WTC11 (cell line): ENCODE results near the gene SIRPG. TPM values are rescaled to one million over a fixed set of nuclear protein-coding genes. Genes with fewer than 3 reads are reported as not detected.
"Not testable (repeated sequence)": the region's sequence is repeated elsewhere in the genome, so short reads cannot be mapped to it uniquely, and the experiment has no call there.

Experiments
- ATAC-seq: fragments of 200-7000 bp; cut with Tn5 transposase; 2 replicates; pipeline ENCODE4 v1.10.0; 2021; ENCODE audit warnings: mild to moderate bottlenecking, moderate library complexity
- CTCF ChIA-PET: fragments of 300-600 bp; sonication (Branson Sonifier 250); formaldehyde crosslinking; loops from one replicate; lab custom pipeline; 2021; ENCODE audit warnings: antibody characterized with exemption; lab: Charles Lee
- POLR2A ChIA-PET: fragments of 350-600 bp; sonication (Branson Sonifier 250); formaldehyde crosslinking; loops from one replicate; lab custom pipeline; 2021; ENCODE audit warnings: antibody characterized with exemption; lab: Charles Lee
- DNase-seq: peaks from one replicate; pipeline ENCODE4 v3.0.0; 2021; ENCODE audit warnings: low spot score
- H3K27ac Mint-ChIP-seq: 2 replicates; pipeline ENCODE4 v1.8.0; 2021; ENCODE audit warnings: mixed read lengths
- H3K27me3 Mint-ChIP-seq: 2 replicates; pipeline ENCODE4 v1.8.0; 2021; ENCODE audit warnings: low read depth, mild to moderate bottlenecking, moderate library complexity, mixed read lengths
- H3K36me3 Mint-ChIP-seq: 2 replicates; pipeline ENCODE4 v1.8.0; 2021; ENCODE audit warnings: mixed read lengths
- H3K4me1 Mint-ChIP-seq: 2 replicates; pipeline ENCODE4 v1.8.0; 2022; ENCODE audit warnings: mixed read lengths
- H3K4me3 Mint-ChIP-seq: 2 replicates; pipeline ENCODE4 v1.8.0; 2021; ENCODE audit warnings: mild to moderate bottlenecking, moderate library complexity, mixed read lengths
- H3K9me3 Mint-ChIP-seq: 2 replicates; pipeline ENCODE4 v1.8.0; 2021; ENCODE audit warnings: mixed read lengths
- CBFB ChIP-seq: sonication (generic); formaldehyde crosslinking; IDR thresholded peaks from 2 replicates; pipeline ENCODE4 v1.8.1; 2022; ENCODE audit warnings: mild to moderate bottlenecking, low read depth, missing genetic modification reagents
- E2F5 ChIP-seq: sonication (generic); formaldehyde crosslinking; IDR thresholded peaks from 2 replicates; pipeline ENCODE4 v1.8.1; 2022; ENCODE audit warnings: mild to moderate bottlenecking, moderate library complexity, missing genetic modification reagents
- GABPB1 ChIP-seq: sonication (generic); formaldehyde crosslinking; IDR thresholded peaks from 2 replicates; pipeline ENCODE4 v1.8.1; 2023; ENCODE audit warnings: mild to moderate bottlenecking, missing genetic modification reagents
- JAZF1 ChIP-seq: fragments of 250-450 bp; sonication (Bioruptor Pico); IDR thresholded peaks from 2 replicates; pipeline ENCODE4 v1.9.0; 2021; ENCODE audit warnings: moderate library complexity, mild to moderate bottlenecking, inconsistent platforms
- MYBL2 ChIP-seq: sonication (generic); formaldehyde crosslinking; IDR thresholded peaks from 2 replicates; pipeline ENCODE4 v1.8.1; 2023; ENCODE audit warnings: mild to moderate bottlenecking, moderate library complexity, missing genetic modification reagents
- NFATC4 ChIP-seq: fragments of 250-450 bp; sonication (Bioruptor Pico); IDR thresholded peaks from 2 replicates; pipeline ENCODE4 v1.9.0; 2021; ENCODE audit warnings: mild to moderate bottlenecking
- PRDM15 ChIP-seq: sonication (generic); formaldehyde crosslinking; IDR thresholded peaks from 2 replicates; pipeline ENCODE4 v1.8.0; 2022; ENCODE audit warnings: missing genetic modification reagents
- SMAD4 ChIP-seq: sonication (generic); formaldehyde crosslinking; IDR thresholded peaks from 2 replicates; pipeline ENCODE4 v1.8.0; 2022; ENCODE audit warnings: mild to moderate bottlenecking, missing genetic modification reagents
- SOX15 ChIP-seq: fragments of 250-450 bp; sonication (Bioruptor Pico); IDR thresholded peaks from 2 replicates; pipeline ENCODE4 v1.9.0; 2021; ENCODE audit warnings: mild to moderate bottlenecking
- TEAD4 ChIP-seq: sonication (generic); formaldehyde crosslinking; IDR thresholded peaks from 2 replicates; pipeline ENCODE4 v1.8.0; 2022; ENCODE audit warnings: mild to moderate bottlenecking, missing genetic modification reagents
- ZNF121 ChIP-seq: sonication (generic); formaldehyde crosslinking; IDR thresholded peaks from 2 replicates; pipeline ENCODE4 v1.8.0; 2023; ENCODE audit warnings: missing genetic modification reagents
- total RNA-seq: library from RNA; stranded (reverse); gene quantifications from 3 replicates; pipeline ENCODE4 v1.2.3, GENCODE V29; 2021
- TF ChIP-seq, protein P1 (sequence below): fragments of 250-450 bp; sonication (Bioruptor Pico); IDR thresholded peaks from 2 replicates; pipeline ENCODE4 v1.9.0; 2021; ENCODE audit warnings: mild to moderate bottlenecking, borderline replicate concordance
- TF ChIP-seq, protein P2 (sequence below): fragments of 250-450 bp; sonication (Bioruptor Pico); IDR thresholded peaks from 2 replicates; pipeline ENCODE4 v1.9.0; 2021; ENCODE audit warnings: mild to moderate bottlenecking
- TF ChIP-seq, protein P3 (sequence below): fragments of 250-450 bp; sonication (Bioruptor Pico); IDR thresholded peaks from 2 replicates; pipeline ENCODE4 v1.9.0; 2021; ENCODE audit warnings: moderate library complexity, mild to moderate bottlenecking, inconsistent platforms, borderline replicate concordance
- TF ChIP-seq, protein P4 (sequence below): sonication (generic); formaldehyde crosslinking; IDR thresholded peaks from 2 replicates; pipeline ENCODE4 v1.8.1; 2023; ENCODE audit warnings: mild to moderate bottlenecking, missing genetic modification reagents

SIRPG gene
- total RNA-seq, 1 experiment from 2014 or later = not detected

DNA sequence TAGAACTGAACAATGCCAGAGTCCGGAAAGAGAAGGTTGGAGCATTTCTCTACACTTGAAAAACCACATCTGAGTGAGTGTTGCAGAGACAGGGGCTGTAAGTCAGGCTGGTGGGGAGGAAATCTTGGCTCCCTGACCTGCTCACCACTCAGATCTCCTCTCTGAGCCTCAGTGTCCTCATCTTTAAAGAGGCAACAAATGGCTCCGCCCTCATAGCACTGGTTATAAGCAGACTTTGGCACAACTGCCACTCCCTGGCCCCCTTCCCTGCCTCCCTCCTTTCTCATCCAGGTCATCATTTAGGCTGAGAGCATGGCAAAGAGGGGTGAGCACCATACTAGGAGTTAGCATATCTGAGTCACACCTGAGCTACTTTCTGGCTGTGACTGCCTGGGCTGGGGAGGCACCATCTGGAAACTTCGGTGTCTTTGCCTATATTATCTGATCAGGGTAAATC lies 10.6 kb downstream of the SIRPG start (continued):
- TF ChIP-seq, protein P1, sequence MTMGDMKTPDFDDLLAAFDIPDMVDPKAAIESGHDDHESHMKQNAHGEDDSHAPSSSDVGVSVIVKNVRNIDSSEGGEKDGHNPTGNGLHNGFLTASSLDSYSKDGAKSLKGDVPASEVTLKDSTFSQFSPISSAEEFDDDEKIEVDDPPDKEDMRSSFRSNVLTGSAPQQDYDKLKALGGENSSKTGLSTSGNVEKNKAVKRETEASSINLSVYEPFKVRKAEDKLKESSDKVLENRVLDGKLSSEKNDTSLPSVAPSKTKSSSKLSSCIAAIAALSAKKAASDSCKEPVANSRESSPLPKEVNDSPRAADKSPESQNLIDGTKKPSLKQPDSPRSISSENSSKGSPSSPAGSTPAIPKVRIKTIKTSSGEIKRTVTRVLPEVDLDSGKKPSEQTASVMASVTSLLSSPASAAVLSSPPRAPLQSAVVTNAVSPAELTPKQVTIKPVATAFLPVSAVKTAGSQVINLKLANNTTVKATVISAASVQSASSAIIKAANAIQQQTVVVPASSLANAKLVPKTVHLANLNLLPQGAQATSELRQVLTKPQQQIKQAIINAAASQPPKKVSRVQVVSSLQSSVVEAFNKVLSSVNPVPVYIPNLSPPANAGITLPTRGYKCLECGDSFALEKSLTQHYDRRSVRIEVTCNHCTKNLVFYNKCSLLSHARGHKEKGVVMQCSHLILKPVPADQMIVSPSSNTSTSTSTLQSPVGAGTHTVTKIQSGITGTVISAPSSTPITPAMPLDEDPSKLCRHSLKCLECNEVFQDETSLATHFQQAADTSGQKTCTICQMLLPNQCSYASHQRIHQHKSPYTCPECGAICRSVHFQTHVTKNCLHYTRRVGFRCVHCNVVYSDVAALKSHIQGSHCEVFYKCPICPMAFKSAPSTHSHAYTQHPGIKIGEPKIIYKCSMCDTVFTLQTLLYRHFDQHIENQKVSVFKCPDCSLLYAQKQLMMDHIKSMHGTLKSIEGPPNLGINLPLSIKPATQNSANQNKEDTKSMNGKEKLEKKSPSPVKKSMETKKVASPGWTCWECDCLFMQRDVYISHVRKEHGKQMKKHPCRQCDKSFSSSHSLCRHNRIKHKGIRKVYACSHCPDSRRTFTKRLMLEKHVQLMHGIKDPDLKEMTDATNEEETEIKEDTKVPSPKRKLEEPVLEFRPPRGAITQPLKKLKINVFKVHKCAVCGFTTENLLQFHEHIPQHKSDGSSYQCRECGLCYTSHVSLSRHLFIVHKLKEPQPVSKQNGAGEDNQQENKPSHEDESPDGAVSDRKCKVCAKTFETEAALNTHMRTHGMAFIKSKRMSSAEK (CRISPR knock-in tag) = no peak
- TF ChIP-seq NFATC4 = no peak
- TF ChIP-seq, all 79 proteins: peak for 0

DNA sequence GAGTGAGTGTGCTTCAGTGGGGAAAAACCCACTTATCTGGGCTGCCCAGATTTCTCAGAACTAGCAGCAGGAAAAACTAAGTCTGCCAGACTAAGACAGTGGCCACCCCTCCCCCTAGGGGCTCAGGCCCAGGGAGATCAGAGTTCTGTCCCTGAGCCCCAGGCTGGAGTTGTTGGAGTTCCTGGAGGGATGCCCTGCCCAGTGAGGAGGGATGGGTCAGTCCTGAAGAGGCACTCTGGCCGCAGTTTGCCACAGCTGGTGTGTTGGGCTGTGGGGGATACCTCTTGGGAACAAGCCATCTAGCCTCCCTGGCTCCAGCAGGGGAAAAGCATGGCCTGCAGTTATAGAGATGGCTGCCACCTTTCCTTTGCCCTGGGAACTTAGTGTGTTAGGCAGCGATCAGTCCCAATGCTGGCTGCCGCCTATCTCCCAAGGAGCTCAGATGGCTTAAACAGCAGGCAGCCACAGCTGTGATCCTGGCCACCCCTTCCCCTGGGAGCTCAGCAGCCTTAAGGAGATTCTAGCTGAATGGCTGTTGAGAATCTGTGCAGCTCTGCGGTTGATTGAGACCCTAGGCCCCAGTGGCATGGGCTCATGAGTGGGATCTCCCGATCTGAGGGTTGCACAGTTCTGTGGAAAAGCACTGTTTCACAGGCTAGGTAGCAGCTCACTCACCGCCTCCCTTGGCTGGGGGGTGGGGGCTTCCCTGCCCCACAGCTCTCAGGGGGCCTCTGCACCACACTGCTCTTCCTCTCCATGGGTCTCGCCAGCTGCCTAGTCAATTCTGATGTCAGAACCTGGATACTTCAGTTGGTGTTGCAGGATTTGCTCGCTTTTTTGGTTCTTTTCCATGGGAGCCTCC lies 13.2 kb downstream of the SIRPG start:
- H3K27me3 Mint-ChIP-seq = peaks cover 12% of the 10 kb centered on the region; the same call in 1 of the 2 replicates
- no peak overlapping the region for H3K27ac Mint-ChIP-seq
- TF ChIP-seq, protein P2, sequence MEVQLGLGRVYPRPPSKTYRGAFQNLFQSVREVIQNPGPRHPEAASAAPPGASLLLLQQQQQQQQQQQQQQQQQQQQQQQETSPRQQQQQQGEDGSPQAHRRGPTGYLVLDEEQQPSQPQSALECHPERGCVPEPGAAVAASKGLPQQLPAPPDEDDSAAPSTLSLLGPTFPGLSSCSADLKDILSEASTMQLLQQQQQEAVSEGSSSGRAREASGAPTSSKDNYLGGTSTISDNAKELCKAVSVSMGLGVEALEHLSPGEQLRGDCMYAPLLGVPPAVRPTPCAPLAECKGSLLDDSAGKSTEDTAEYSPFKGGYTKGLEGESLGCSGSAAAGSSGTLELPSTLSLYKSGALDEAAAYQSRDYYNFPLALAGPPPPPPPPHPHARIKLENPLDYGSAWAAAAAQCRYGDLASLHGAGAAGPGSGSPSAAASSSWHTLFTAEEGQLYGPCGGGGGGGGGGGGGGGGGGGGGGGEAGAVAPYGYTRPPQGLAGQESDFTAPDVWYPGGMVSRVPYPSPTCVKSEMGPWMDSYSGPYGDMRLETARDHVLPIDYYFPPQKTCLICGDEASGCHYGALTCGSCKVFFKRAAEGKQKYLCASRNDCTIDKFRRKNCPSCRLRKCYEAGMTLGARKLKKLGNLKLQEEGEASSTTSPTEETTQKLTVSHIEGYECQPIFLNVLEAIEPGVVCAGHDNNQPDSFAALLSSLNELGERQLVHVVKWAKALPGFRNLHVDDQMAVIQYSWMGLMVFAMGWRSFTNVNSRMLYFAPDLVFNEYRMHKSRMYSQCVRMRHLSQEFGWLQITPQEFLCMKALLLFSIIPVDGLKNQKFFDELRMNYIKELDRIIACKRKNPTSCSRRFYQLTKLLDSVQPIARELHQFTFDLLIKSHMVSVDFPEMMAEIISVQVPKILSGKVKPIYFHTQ (CRISPR knock-in tag) = no peak
- TF ChIP-seq JAZF1 (CRISPR knock-in tag) = no peak
- TF ChIP-seq MYBL2 (CRISPR knock-in tag) = no peak
- TF ChIP-seq, protein P3, sequence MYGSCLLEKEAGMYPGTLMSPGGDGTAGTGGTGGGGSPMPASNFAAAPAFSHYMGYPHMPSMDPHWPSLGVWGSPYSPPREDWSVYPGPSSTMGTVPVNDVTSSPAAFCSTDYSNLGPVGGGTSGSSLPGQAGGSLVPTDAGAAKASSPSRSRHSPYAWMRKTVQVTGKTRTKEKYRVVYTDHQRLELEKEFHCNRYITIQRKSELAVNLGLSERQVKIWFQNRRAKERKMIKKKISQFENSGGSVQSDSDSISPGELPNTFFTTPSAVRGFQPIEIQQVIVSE (CRISPR knock-in tag) = no peak
- no peak for TF ChIP-seq GABPB1
- TF ChIP-seq, protein P4, sequence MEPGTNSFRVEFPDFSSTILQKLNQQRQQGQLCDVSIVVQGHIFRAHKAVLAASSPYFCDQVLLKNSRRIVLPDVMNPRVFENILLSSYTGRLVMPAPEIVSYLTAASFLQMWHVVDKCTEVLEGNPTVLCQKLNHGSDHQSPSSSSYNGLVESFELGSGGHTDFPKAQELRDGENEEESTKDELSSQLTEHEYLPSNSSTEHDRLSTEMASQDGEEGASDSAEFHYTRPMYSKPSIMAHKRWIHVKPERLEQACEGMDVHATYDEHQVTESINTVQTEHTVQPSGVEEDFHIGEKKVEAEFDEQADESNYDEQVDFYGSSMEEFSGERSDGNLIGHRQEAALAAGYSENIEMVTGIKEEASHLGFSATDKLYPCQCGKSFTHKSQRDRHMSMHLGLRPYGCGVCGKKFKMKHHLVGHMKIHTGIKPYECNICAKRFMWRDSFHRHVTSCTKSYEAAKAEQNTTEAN (CRISPR knock-in tag) = no peak
- TF ChIP-seq ZNF121 (CRISPR knock-in tag) = no peak
- ChIA-PET CTCF (interaction anchor here (1.0 kb wide), 1 partner anchor 133 kb away, joined by 4 read pairs; no protein-coding TSS in a partner anchor), POLR2A (no interaction called here)
- ATAC-seq (no peak), DNase-seq (no peak)
- no peaks in the 10 kb centered on the region for H3K36me3 Mint-ChIP-seq
- H3K9me3 Mint-ChIP-seq = no peaks in the 10 kb centered on the region
- no peaks in the 10 kb centered on the region for H3K4me1 Mint-ChIP-seq
- no peak overlapping the region for H3K4me3 Mint-ChIP-seq

DNA sequence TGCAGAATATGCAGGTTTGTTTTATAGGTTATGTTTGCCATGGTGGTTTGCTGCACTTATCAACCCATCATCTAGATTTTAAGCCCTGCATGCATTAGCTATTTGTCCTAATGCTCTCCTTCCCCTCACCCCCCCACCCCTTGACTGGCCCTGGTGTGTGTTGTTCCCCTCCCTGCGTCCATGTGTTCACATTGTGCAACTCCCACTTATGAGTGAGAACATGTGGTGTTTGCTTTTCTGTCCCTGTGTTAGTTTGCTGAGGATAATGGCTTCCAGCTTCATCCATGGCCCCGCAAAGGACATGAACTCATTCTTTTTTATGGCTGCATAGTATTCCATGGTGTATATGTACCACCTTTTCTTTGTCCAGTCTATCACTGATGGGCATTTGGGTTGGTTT lies 18.9 kb downstream of the SIRPG start:
- H3K27me3 Mint-ChIP-seq = not testable (repeated sequence)

GRCh38 chr20:1637755-1638154 lies 19.8 kb downstream of the SIRPG start:
- DNase-seq = no peak
- no peak for ATAC-seq
- ChIA-PET POLR2A (no interaction called here), CTCF (no interaction called here)
- no peak overlapping the region for H3K4me3 Mint-ChIP-seq
- H3K9me3 Mint-ChIP-seq = 0 out of 2 replicates have a peak, but pooled peaks cover 3% of the 10 kb centered on the region
- no peaks in the 10 kb centered on the region; the same call in 1 of the 2 replicates for H3K36me3 Mint-ChIP-seq
- peaks cover 5% of the 10 kb centered on the region; the same call in 1 of the 2 replicates for H3K27me3 Mint-ChIP-seq
- H3K4me1 Mint-ChIP-seq = peaks cover 20% of the 10 kb centered on the region
- no peak overlapping the region for H3K27ac Mint-ChIP-seq
- TF ChIP-seq SOX15 (CRISPR knock-in tag) = no peak
- no peak for TF ChIP-seq E2F5
- no peak for TF ChIP-seq PRDM15 (CRISPR knock-in tag)
- no peak for TF ChIP-seq TEAD4 (CRISPR knock-in tag)
- no peak for TF ChIP-seq CBFB
- TF ChIP-seq SMAD4 (CRISPR knock-in tag) = no peak

More for the DNA sequence above, 18.9 kb downstream of the SIRPG start:
- CTCF ChIA-PET, H3K9me3 Mint-ChIP-seq, H3K27ac Mint-ChIP-seq, H3K4me3 Mint-ChIP-seq, DNase-seq, ATAC-seq, H3K36me3 Mint-ChIP-seq, POLR2A ChIA-PET: not testable (repeated sequence)
- peaks cover 14% of the 10 kb centered on the region for H3K4me1 Mint-ChIP-seq
